GM18907 (cell line): ENCODE measurements around the gene DENND11.

Source experiments
- ATAC-seq: cut with Tn5 transposase; IDR thresholded peaks from one replicate; pipeline ENCODE4 v1.9.1; 2021; ENCODE audit warnings: mild to moderate bottlenecking, moderate library complexity; ENCODE audit not compliant: unreplicated experiment

Gene DENND11, protein sequence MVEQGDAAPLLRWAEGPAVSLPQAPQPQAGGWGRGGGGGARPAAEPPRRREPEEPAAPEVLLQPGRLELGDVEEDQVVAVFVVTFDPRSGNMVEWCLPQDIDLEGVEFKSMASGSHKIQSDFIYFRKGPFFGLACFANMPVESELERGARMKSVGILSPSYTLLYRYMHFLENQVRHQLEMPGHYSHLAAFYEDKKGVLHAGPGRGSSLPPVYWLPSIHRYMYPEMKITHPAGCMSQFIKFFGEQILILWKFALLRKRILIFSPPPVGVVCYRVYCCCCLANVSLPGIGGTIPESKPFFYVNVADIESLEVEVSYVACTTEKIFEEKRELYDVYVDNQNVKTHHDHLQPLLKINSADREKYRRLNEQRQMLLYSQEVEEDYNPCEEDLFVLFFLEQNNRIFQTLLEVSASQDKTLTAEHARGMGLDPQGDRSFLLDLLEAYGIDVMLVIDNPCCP

GRCh38 chr7:141702047-141702567 is at the start of gene DENND11:
Gene DENND11, minus strand, starts transcription at chr7:141702166. Its CDS starts 13 bp downstream, at chr7:141702153.
- peak; percentile 81 for ATAC-seq

- ATAC-seq, result no peak
Measured at GRCh38 chr7:141748396-141748795, 46.4 kb upstream of the DENND11 start.

DNA sequence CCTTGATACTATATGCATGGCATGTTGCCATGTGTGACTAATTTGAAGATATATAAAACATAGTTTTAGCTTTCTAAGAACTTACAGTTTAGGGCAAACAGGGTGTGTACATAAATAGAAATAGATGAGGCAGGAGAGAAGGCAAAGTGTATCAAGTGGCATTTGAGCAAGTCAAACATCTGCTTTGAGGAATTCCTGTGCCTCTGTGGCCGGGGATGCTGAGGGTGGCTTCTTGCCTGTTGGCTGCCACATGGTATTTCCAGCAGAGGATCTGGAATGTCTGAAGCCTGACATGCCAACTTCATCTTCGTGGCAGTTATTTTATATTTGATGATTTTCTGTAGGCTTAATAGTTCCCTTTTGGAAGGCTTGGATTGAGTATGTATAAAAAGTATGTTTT is 42.2 kb upstream of the DENND11 start:
- ATAC-seq, result no peak

DNA sequence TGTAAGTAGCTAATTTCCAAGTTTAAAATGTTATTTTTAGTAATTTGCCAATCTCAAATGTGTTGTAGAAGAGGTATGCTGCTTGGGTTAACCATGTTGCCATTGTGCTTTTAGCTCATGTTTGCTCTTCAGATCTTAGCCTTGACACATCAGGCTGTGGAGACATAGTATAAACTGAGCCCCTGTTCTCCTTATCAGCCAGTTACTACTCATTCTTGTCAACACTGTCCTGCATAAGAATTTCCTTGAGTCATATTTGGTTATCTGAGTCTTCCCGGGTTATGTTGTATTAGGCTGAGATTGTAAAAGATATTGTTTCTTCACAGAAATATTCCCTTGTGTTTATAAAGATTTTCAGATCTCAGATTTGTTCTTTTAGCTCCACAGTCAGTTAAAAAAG is 40.3 kb upstream of the DENND11 start:
- no peak for ATAC-seq

- ATAC-seq, result no peak
Measured at GRCh38 chr7:141739250-141739649, 37.3 kb upstream of the DENND11 start.

DNA sequence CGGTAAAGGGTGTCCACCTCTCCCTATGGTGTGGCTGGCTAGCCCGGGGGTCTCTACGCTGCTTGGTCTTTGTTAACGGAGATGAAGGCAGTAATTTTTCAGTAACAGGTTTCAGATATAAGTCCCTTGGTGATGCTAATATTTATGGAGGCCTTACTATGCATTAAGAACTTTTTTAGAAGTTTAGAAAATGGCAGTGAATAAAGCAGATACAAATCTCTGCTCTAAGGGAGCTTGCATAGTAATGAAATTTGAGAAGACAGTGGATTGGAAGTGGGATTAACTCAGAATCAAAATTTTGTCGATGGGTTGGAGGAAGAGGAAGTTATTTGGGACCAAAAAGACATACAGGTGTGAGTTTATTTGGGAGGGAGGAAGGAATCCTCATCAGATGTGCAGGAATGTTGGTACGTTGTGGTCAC is 36.6 kb upstream of the DENND11 start:
- no peak for ATAC-seq

DNA sequence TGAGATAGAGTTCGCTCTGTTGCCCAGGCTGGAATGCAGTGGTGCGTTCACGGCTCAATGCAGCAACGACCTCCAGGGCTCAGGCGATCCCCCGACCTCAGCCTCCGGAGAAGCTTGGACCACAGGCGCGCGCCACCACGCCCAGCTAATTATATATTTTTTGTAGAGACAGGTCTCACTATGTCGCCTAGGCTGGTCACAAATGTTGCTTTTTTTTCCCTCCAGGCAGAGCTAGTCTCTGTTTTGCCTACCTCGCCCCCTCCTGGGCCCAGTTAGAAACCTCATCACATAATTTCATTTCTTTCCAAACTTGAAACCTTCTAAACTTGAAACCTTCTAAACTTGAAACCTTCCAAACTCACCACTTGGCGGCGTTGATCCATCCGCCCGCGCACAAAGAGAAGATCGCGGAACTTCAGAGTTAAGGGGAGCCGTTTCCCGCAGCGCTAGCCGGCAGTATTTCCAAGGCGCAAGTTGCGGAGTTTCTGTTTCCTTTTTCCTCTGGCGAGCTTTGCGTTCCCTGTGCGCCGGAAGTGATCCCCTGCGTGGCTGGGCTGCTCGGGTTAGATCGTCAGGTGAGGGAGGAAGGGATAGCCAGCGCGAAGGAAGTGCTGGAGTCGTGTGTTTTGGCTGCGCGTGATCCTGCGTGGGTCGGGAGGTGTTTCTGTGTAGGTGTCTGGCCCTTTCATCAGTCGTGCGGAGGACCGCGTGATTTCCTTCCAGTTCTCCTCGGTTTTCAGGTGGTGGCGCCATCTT is 36.0 kb upstream of the DENND11 start, which contains the start of gene SSBP1:
SSBP1 (plus strand) TSS at position 523 of the 756 bp plus-strand sequence. CDS start 809 bp downstream, outside the sequence.
- ATAC-seq, result peak; percentile 94

DNA sequence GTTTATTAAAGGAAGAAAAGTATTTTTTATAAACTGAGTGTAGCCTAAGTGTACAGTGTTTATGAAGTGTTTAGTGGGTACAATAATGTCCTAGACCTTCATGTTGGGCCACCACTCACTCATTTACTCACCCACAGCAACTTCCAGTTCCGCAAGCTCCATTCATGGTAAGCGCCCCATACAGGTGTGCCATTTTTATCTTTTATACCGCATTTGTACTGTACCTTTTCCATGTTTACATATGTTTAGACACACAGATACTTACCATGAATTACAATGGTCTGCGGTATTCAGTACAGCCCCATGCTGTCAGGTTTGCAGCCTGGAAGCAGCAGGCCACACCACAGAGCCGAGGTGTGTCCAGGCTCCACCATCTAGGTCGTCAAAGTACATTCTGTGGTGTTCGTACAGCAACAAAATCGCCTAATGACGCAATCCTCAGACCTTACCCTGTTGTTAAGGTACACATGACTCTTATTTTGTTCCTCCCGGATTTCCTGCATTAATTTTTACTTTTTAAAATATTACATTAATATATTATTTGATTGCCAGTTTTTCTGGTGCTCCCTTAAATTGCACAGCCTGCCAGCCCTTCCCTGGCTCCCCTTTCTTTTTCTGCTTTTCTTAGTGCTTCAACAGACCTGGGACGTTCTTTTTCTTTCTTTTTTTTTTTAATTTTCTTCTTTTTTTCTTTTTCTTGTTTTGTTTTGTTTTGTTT is 35.3 kb upstream of the DENND11 start:
- no peak for ATAC-seq

GRCh38 chr7:141731476-141732149 is 29.6 kb upstream of the DENND11 start:
- no peak for ATAC-seq

DNA sequence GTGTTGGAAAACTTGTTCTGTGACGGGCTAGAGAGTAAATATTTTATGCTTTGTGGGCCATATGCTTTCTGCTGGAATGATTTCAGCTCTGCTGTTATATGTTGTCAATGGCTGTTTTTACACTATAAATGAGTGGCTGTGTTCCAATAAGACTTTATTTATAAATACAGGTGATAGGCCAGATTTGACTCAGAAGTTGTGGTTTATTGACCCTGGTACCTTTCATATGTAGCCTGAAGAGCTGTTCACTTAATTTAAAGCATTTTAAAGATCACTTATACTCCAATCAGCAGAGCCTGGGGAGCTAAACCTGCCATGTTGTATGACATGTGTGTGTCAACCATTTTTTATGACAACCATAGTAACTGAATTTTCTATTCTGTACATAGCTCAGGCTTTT is 27.1 kb upstream of the DENND11 start:
- ATAC-seq, result no peak

DNA sequence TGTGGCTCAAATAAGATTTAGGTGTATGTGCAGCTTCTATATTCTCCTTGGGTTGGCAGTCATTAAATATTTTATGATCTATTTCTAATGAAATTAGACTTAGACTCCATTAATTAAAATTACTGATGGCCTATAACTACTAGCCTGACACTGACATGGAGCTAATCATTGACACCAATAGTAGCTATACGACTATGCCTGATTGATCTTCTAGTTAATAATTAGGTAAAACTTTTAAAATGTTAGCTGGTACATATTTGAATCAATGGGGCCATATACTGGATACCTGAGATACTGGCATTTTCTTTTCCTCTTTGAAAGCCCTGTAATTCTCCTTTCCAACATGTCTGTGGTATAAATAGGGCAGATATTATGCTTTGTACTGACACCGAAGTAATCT is 20.6 kb upstream of the DENND11 start:
- peak; percentile 86 for ATAC-seq

DNA sequence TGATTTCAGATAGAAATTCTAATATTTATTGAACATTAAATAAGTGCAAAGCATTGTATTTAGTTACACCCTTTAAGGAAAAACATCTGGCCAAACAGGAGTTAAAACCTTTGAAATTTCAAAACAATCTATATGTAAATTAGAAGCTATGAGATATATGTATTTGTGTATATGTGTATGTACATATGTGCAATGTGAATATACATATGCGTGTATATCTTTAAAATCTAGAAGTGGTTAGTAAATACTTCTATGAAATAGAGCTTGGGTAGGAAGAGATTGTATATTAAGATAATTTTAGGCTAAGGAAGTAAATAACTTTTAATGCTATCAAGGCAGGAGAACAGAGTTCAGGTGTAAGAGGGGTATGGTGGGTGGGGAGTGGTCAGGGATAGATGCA is 15.5 kb upstream of the DENND11 start:
- no peak for ATAC-seq

DNA sequence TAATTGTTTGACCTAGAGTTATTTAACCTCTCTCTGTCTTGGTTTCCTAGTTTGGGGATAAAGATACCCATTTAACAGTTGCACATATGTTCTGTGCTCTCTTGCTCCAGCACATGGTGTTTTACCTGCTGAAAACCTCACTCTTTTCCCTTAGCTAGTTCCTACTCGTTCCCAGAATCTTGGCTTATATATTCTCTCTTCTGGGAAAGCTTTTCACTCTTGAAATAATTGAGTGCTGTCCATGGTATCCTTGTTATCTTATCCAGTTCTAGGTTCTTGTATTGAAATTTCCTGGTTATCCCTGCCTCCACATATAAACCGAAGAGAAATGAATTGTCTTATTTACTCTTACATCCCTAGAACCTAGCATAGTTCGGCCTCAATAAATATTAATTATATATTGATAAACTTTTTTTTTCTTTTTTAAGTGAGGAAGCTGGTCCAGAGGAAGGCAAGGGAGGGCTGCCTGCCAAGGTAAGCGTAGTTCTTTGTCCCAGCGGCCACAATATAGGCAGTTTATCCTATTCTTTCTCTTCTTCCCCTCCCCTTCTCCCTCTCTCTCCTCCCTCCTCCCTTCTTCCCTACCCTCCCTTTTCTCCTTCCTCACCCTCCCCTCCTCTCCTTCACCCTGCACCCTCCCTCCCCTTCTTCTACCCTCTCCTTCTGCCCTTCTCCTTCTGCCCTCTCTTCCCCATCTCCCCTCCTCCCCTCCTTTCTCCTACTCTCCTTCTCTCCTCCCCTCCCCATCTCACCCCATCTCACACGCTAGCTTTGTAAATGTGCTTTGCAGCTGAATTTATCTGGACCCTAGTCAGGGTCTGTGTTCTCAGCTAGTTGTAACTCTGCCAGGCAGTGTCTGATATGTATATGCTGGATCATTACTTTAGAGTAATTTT is 14.1 kb upstream of the DENND11 start:
- ATAC-seq, result no peak

GRCh38 chr7:141715018-141715417 is 13.1 kb upstream of the DENND11 start:
- no peak for ATAC-seq

- no peak for ATAC-seq
Measured at GRCh38 chr7:141714571-141714970, 12.6 kb upstream of the DENND11 start.

DNA sequence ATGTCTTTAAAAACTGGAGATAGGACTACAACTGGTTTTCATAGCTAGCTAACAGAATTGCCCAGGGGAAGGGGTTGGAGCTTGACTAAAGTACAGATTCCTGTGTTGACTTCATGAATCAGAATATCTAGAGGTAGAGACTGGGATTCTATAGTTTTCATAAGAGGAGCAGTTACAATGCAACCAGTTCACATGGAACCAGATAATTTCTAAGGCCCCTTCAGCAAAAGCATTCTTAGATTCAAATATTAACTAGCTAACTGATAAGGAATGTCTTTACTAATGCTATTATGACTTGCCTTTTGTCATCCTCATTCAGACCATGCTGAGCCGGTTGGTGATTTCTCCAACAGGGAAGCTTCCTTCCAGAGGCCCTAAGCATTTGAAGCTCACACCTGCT is 11.9 kb upstream of the DENND11 start:
- no peak for ATAC-seq

DNA sequence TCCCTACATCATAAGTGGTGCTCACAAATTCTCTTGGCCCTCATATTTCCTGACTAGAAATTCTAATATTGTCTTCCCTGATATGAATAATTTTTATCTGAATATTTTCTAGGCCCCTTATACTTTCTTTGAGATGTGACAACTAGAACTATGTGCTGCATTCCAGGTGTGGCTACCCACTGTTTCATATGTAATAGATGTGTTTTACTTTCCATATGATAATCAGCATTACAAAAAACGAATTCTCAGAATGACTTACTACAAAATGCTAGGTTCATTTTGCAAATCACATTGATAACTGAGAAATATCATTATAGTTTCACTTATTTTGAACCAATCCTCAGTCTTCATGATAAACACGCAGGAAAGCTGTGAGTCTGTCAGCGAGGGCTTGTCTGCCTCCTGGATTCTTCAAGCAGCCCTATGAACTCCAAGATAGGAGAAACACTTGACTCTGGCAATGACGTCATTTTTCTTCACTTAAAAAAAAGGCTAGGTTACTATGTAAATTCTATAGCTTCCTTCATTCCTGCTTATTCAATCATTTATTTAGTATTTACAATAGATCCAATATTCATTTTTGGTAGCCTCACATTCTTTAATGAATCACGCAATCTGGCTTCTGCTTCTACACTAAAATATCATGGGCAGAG is 10.8 kb upstream of the DENND11 start:
- ATAC-seq, result no peak

DNA sequence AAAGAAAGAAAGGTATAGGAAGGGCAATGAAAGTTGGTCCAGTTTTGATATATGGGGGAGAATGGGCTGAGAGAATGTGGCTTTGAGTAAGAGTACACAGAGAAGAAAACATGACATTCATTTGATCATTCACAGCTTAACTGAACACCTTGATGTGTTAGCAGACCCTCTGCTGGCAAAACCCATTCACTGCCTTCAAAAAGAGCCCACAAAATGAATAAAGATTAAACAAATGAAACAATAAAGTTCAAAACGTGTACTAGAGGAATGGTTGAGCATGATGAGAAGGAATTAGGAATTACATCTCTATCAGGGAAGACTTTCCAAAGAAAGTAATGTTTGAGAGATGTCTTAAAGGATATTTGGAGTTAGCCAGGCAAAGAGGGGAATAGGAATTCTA is 8.3 kb upstream of the DENND11 start:
- no peak for ATAC-seq

DNA sequence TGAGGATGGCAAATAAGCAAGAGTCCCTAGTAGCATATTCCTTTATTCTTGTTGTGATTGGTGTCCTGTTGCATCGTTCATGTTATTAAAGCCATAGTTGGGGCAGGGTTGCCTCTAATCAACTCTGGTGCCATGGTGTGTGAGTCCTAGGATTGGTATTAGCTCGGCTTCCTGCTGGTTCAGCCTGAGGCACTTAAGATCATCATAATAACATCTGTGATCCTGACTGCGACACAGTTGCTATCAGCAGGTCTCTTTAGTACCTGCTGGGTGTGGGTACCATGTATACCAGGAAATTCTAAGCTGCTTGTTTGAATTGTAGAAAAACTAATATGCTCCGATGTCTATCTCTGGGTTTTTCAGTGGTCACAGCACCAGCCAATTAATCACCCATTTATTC is 7.8 kb upstream of the DENND11 start:
- no peak for ATAC-seq
